Uterus (tissue), 2 donors: Measurements from ENCODE around the gene BOD1L1.

Source experiments
- POLR2A ChIP-seq, 2 donors: fragments of 450-650 bp; IDR thresholded peaks; one replicate each; pipeline ENCODE4 v1.6.1; 2016; ENCODE audit warnings: antibody characterized with exemption in 2 of 2, mild to moderate bottlenecking in 1 of 2, moderate library complexity in 1 of 2
- TF ChIP-seq, protein P1 (sequence below), 4 experiments: fragments of 200-600 bp in 2 of 4; fragments of 450-650 bp in 2 of 4; sonication (generic) in 2 of 4; IDR thresholded peaks; one replicate each; pipeline ENCODE4 v1.5.1; 2016 to 2019; ENCODE audit warnings: antibody characterized with exemption in 4 of 4, mild to moderate bottlenecking in 2 of 4, moderate library complexity in 1 of 4

DNA sequence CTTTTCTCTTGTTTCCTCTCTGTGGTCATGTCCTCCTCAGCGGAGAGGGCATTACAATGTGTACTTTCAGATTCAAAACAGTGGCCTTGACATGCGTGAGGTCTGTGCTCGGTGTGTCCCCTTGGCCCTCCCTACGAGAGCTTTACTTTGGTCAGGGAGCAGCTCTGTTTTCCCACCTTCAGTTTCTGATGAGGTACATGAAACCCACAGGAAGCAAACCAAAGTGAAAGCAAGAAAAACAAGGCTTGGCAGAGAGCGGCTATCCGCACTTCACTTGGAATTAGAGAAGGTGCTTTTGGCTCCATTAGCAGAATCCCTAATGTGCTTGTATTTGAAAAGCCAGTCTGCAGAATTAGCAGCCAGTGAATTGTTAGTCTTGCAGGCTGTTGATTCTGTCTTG is 19.5 kb upstream of the BOD1L1 start:
- TF ChIP-seq, protein P1, sequence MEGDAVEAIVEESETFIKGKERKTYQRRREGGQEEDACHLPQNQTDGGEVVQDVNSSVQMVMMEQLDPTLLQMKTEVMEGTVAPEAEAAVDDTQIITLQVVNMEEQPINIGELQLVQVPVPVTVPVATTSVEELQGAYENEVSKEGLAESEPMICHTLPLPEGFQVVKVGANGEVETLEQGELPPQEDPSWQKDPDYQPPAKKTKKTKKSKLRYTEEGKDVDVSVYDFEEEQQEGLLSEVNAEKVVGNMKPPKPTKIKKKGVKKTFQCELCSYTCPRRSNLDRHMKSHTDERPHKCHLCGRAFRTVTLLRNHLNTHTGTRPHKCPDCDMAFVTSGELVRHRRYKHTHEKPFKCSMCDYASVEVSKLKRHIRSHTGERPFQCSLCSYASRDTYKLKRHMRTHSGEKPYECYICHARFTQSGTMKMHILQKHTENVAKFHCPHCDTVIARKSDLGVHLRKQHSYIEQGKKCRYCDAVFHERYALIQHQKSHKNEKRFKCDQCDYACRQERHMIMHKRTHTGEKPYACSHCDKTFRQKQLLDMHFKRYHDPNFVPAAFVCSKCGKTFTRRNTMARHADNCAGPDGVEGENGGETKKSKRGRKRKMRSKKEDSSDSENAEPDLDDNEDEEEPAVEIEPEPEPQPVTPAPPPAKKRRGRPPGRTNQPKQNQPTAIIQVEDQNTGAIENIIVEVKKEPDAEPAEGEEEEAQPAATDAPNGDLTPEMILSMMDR (IDR thresholded peaks at IDR 0.05), result no peak
- TF ChIP-seq POLR2A (IDR thresholded peaks at IDR 0.05), result no peak
